GM13976 (cell line): Measurements from ENCODE around the gene GPC5.
"Not testable (repeated sequence)": the region's sequence is repeated elsewhere in the genome, so short reads cannot be mapped to it uniquely, and the experiment has no call there.

ENCODE experiments used
- DNase-seq: peaks from one replicate; pipeline ENCODE4 v3.0.0; 2012; ENCODE audit warnings: low spot score
- in situ Hi-C: fragments of 300-500 bp; cut with MboI; formaldehyde crosslinking; loops from one replicate; pipeline ENCODE4 v1.12.0; 2022; ENCODE audit warnings: low sequenced_read_pairs, mixed read lengths, inconsistent platforms; ENCODE audit not compliant: unreplicated experiment
- TF ChIP-seq, protein P1 (sequence below): IDR thresholded peaks from 2 replicates; pipeline ENCODE4 v1.5.1; 2012; ENCODE audit warnings: borderline replicate concordance, mild to moderate bottlenecking; ENCODE audit not compliant: insufficient read depth; ENCODE audit errors: extremely low read depth, missing control alignments, control extremely low read depth

The GPC5 gene

DNA sequence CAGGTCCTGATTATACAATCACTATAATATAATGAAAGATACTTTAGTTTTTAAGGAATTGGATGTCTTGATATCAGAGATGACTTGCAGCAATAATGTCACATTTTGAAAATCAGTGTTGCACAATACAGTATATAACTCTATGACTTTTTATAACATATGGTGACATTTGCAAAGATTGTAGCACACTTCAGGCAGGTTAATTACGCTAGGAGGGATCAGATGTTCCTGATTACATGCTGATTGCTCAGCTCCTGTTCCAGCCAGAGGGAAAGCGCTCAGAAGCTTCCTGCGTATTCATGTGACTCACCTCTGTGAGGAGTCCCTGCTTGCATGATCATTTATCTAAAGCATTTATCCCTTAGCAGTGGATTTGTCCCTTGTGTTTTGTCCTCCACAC lies 265.6 kb downstream of the GPC5 start:
- in situ Hi-C loops = no loop called here
- DNase-seq = no peak
- TF ChIP-seq, protein P1, sequence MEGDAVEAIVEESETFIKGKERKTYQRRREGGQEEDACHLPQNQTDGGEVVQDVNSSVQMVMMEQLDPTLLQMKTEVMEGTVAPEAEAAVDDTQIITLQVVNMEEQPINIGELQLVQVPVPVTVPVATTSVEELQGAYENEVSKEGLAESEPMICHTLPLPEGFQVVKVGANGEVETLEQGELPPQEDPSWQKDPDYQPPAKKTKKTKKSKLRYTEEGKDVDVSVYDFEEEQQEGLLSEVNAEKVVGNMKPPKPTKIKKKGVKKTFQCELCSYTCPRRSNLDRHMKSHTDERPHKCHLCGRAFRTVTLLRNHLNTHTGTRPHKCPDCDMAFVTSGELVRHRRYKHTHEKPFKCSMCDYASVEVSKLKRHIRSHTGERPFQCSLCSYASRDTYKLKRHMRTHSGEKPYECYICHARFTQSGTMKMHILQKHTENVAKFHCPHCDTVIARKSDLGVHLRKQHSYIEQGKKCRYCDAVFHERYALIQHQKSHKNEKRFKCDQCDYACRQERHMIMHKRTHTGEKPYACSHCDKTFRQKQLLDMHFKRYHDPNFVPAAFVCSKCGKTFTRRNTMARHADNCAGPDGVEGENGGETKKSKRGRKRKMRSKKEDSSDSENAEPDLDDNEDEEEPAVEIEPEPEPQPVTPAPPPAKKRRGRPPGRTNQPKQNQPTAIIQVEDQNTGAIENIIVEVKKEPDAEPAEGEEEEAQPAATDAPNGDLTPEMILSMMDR = no peak

DNA sequence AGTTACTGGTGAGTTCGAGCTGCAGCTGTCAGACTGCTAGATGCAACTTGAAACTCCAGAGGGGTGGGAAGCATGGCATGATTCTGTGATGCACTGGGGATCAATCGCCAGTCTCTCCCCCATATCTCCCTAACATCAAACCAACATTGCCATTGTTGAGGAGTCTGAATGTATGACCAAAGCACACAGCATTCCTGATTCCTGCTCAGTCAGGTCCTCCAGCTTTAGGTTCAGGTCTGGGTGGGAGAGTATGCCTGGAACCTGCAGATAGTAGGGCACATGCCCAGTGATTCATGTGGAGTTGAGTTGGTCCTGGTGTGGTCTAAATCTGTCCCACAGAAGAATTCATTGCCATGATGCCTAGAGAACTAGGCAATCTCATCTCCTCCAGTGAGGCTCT lies 269.1 kb downstream of the GPC5 start:
- in situ Hi-C loops = no loop called here
- DNase-seq = no peak
- TF ChIP-seq, protein P1 = no peak

DNA sequence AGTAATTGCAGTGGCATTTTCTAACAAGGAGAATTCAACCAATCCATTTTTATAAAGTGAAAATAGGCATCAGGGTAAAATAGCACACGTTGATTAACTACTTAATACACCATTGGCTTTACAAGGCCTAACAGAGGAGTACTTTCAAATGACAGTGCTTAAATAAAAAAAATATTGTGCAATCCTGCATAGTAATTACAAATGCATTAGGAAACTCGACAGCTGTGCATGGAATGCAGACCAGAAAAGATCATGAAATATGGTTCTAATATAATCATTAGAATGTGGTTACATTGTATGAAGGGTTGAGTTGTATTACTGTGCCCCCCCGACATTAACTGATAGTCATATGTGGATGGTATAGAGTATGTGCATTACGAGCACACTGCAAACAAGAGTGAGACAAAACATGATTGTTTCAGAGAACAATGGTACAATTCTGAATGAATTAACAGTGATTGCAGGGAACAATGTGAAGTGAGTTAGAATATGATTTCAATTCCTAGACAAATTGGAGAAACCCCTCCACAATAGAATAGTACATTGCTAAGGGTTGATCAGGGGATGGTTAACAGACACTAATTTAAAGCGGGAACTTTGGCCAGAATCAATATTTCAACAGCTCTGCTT lies 270.6 kb downstream of the GPC5 start:
- in situ Hi-C loops = no loop called here
- DNase-seq = no peak
- TF ChIP-seq, protein P1 = no peak

DNA sequence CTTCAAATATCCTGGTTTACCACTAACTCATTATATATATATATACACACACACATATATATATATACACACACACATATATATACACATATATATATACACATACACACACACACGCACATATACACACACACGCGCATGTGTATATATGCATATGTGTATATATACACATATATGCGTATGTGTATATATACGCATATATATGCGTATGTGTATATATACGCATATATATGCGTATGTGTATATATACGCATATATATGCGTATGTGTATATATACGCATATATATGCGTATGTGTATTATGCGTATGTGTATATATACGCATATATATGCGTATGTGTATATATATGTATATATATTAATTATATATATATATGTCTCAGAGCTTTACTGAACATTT lies 275.9 kb downstream of the GPC5 start:
- in situ Hi-C loops, DNase-seq: not testable (repeated sequence)

DNA sequence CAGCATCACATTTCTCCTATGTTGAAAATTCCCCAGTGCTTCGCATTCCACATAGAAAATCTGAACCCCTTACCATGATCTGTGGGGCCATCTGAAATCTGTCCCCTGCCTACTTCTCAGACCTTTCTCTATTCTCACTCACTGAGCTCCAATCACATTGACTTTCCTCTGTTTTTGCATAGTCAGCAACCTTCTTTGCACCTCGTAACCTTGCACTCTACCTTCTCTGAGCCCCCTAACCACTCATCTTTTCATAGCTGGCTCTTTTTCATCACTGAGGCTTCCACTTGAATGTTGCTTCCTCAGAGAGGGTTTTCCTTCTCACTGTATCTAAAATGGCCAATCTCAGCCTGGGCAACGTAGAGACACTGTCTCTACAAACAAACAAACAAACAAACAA lies 286.3 kb downstream of the GPC5 start:
- TF ChIP-seq, protein P1 = no peak
- in situ Hi-C loops = no loop called here
- no peak for DNase-seq

DNA sequence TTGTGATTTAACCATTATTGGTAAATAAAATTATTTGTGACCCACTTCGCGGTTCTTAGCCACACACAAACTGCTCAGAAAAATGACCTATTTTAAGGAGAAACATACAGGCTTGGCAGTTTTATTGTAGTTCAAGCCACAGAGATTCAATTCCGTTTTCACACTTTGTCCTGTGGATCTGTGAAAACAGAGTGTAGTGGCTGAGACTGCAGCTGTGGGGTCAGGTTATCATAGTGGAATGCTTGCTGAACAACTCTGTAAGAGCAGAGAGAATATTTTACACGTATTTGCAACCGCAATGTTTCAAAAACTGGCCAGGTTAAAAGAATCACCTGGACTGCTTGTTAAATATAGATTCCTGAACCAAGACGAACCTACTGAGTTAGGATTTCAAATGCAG lies 292.5 kb downstream of the GPC5 start:
- in situ Hi-C loops = no loop called here

DNA sequence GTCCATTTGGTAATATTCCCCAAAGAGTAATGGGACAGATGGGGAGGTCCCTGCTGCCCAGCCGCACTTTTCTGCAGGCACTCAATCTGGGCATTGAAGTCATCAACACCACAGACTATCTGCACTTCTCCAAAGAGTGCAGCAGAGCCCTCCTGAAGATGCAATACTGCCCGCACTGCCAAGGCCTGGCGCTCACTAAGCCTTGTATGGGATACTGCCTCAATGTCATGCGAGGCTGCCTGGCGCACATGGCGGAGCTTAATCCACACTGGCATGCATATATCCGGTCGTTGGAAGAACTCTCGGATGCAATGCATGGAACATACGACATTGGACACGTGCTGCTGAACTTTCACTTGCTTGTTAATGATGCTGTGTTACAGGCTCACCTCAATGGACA lies 295.0 kb downstream of the GPC5 start:
- no peak for DNase-seq
- TF ChIP-seq, protein P1 = no peak
- in situ Hi-C loops = no loop called here

More for the DNA sequence above, 292.5 kb downstream of the GPC5 start:
- DNase-seq = no peak
- TF ChIP-seq, protein P1 = no peak
